IMR-90 (cell line): Measurements from ENCODE around the gene TBX15. TPM values are rescaled to one million over a fixed set of nuclear protein-coding genes. Genes with fewer than 3 reads are reported as not detected.
A peak's percentile ranks its signal among the peaks of the same experiment; 100 is the strongest.

Experiments used
- ATAC-seq: fragments of 200-7000 bp; cut with Tn5 transposase; 2 replicates; pipeline ENCODE4 v1.9.1; 2020; ENCODE audit warnings: low read depth, mild to moderate bottlenecking, moderate library complexity
- BruUV-seq: library from RNA; stranded (reverse); fragments of 400-500 nt; replicated peaks from 2 replicates; lab custom pipeline; 2021; lab: Mats Ljungman, UMichigan
- CTCF ChIA-PET: fragments of 300-600 bp; formaldehyde crosslinking; extraction: SDS; loops from one replicate; lab custom pipeline; 2021; ENCODE audit warnings: antibody characterized with exemption; lab: Yijun Ruan, JAX
- POLR2A ChIA-PET: fragments of 300-600 bp; sonication (Branson Sonifier 250); formaldehyde crosslinking; loops from one replicate; lab custom pipeline; 2022; ENCODE audit warnings: antibody characterized with exemption; ENCODE audit not compliant: unreplicated experiment; lab: Charles Lee
- DNase-seq: peaks from one replicate; pipeline ENCODE4 v3.0.0; 2013
- H2AFZ ChIP-seq: replicated peaks from 2 replicates; pipeline ENCODE3; 2013; ENCODE audit warnings: low read length, mild to moderate bottlenecking; ENCODE audit not compliant: poor library complexity
- H2AK5ac ChIP-seq: 2 replicates; pipeline ENCODE4 v1.6.1; 2013; ENCODE audit warnings: low read depth, low read length, inconsistent platforms
- H2AK9ac ChIP-seq: replicated peaks from 2 replicates; pipeline ENCODE3; 2013; ENCODE audit warnings: mild to moderate bottlenecking, low read depth, low read length, moderate library complexity; ENCODE audit not compliant: poor library complexity
- H2BK120ac ChIP-seq: 2 replicates; pipeline ENCODE4 v1.6.1; 2013; ENCODE audit warnings: low read depth, low read length, inconsistent platforms
- H2BK15ac ChIP-seq: 3 replicates; pipeline ENCODE4 v1.6.1; 2013; ENCODE audit warnings: low read depth, low read length, inconsistent platforms
- H2BK20ac ChIP-seq: 2 replicates; pipeline ENCODE4 v1.6.1; 2013; ENCODE audit warnings: low read depth, mild to moderate bottlenecking, inconsistent platforms, low read length, moderate library complexity
- H2BK5ac ChIP-seq: 2 replicates; pipeline ENCODE4 v1.6.1; 2013; ENCODE audit warnings: mild to moderate bottlenecking, low read depth, low read length, inconsistent platforms; ENCODE audit not compliant: poor library complexity, severe bottlenecking
- H3K14ac ChIP-seq: replicated peaks from 2 replicates; pipeline ENCODE4 v1.6.1; 2013; ENCODE audit warnings: low read depth, low read length, inconsistent platforms
- H3K18ac ChIP-seq: 2 replicates; pipeline ENCODE4 v1.6.1; 2013; ENCODE audit warnings: low read depth, low read length, control low read depth
- H3K23ac ChIP-seq: 2 replicates; pipeline ENCODE4 v1.6.1; 2013; ENCODE audit warnings: low read depth, low read length, inconsistent platforms
- H3K27ac ChIP-seq: 2 replicates; pipeline ENCODE4 v1.5.1; 2013; ENCODE audit warnings: mild to moderate bottlenecking, control low read depth, low read length; ENCODE audit not compliant: insufficient read depth
- H3K27me3 ChIP-seq: 2 replicates; pipeline ENCODE4 v1.6.1; 2013; ENCODE audit warnings: low read length; ENCODE audit not compliant: control insufficient read depth, insufficient read depth
- H3K36me3 ChIP-seq: 2 replicates; pipeline ENCODE4 v1.6.1; 2013; ENCODE audit warnings: low read length, mixed read lengths; ENCODE audit not compliant: control insufficient read depth, insufficient read depth
- H3K4ac ChIP-seq: 2 replicates; pipeline ENCODE4 v1.6.1; 2013; ENCODE audit warnings: low read depth, low read length, inconsistent platforms
- H3K4me1 ChIP-seq: 2 replicates; pipeline ENCODE4 v1.6.1; 2013; ENCODE audit warnings: low read length, mixed read lengths; ENCODE audit not compliant: control insufficient read depth, insufficient read depth
- H3K4me2 ChIP-seq: 2 replicates; pipeline ENCODE4 v1.6.1; 2013; ENCODE audit warnings: low read depth, mild to moderate bottlenecking, control low read depth, low read length, moderate library complexity
- H3K4me3 ChIP-seq: 2 replicates; pipeline ENCODE4 v1.5.1; 2013; ENCODE audit warnings: low read depth, mild to moderate bottlenecking, control low read depth, low read length, moderate library complexity; ENCODE audit not compliant: insufficient read depth
- H3K56ac ChIP-seq: 2 replicates; pipeline ENCODE4 v1.6.1; 2013; ENCODE audit warnings: low read length, inconsistent platforms; ENCODE audit not compliant: insufficient read depth; ENCODE audit errors: extremely low read depth
- H3K79me1 ChIP-seq, 2 experiments: 2 replicates each; pipeline ENCODE4 v1.6.1; 2013; ENCODE audit warnings: low read length in 2 of 2, inconsistent platforms in 1 of 2, low read depth in 1 of 2
- H3K9ac ChIP-seq: 2 replicates; pipeline ENCODE4 v1.6.1; 2013; ENCODE audit warnings: low read depth, low read length, control low read depth
- H3K9me1 ChIP-seq: 2 replicates; pipeline ENCODE4 v1.6.1; 2013; ENCODE audit warnings: low read length, inconsistent platforms; ENCODE audit not compliant: insufficient read depth
- H3K9me3 ChIP-seq: 2 replicates; pipeline ENCODE4 v1.6.1; 2013; ENCODE audit warnings: low read length; ENCODE audit not compliant: control insufficient read depth, insufficient read depth
- H4K20me1 ChIP-seq: 2 replicates; pipeline ENCODE4 v1.6.1; 2013; ENCODE audit warnings: low read length, inconsistent platforms; ENCODE audit not compliant: insufficient read depth
- H4K5ac ChIP-seq: 2 replicates; pipeline ENCODE4 v1.6.1; 2013; ENCODE audit warnings: mild to moderate bottlenecking, low read depth, low read length, control low read depth
- H4K8ac ChIP-seq, 2 experiments: 2 replicates each; pipeline ENCODE4 v1.6.1; 2013; ENCODE audit warnings: low read depth in 2 of 2, low read length in 2 of 2, control low read depth in 1 of 2, inconsistent platforms in 1 of 2
- H4K91ac ChIP-seq: 2 replicates; pipeline ENCODE4 v1.6.1; 2013; ENCODE audit warnings: low read depth, low read length, inconsistent platforms; ENCODE audit not compliant: insufficient read depth
- MAFK ChIP-seq: IDR thresholded peaks from 2 replicates; pipeline ENCODE4 v1.6.1; 2012; ENCODE audit warnings: low read depth, low read length, improper control_type of control experiment
- NFE2L2 ChIP-seq: fragments of 150-350 bp; IDR thresholded peaks from 2 replicates; pipeline ENCODE4 v1.6.1; 2016; ENCODE audit warnings: low read depth, mild to moderate bottlenecking, low read length
- POLR2A ChIP-seq: IDR thresholded peaks from 2 replicates; pipeline ENCODE4 v1.6.1; 2012; ENCODE audit warnings: mild to moderate bottlenecking, low read depth, low read length
- WGBS, 2 experiments: methylation state at CpG; one replicate each; pipeline versions ENCODE4 v1.1.5 to v1.1.7; 2013; ENCODE audit warnings: missing lambda C conversion rate in 2 of 2; ENCODE audit not compliant: insufficient read length in 1 of 2; ENCODE audit errors: extremely low coverage in 2 of 2; 5-methylcytosine and 5-hydroxymethylcytosine counted together
- dilution Hi-C: fragments of 300-500 bp; cut with HindIII; formaldehyde crosslinking; loops from one replicate; pipeline ENCODE4 v1.14.3; 2018; ENCODE audit warnings: low sequenced_read_pairs; ENCODE audit not compliant: unreplicated experiment
- in situ Hi-C: fragments of 300-500 bp; cut with MboI; formaldehyde crosslinking; loops from 3 replicates; pipeline ENCODE4 v1.14.3; 2019; ENCODE audit warnings: low sequenced_read_pairs, inconsistent platforms, mixed read lengths
- intact Hi-C: fragments of 100-400 bp; cut with micrococcal nuclease; formaldehyde crosslinking; loops from 2 replicates; pipeline ENCODE4 v1.10.0; 2022
- polyA plus RNA-seq, 3 experiments: library from polyadenylated mRNA; depleted of rRNA; stranded (reverse); fragments of >200 nt; gene quantifications; 2 replicates each; pipeline ENCODE4 v1.2.3, GENCODE V29; 2012; ENCODE audit warnings: low replicate concordance in 1 of 3
- total RNA-seq: library from RNA; depleted of rRNA; stranded (reverse); fragments of >200 nt; gene quantifications from 2 replicates; pipeline ENCODE4 v1.2.3, GENCODE V29; 2012

TBX15 gene
- total and polyA plus RNA-seq, 2 of the 4 experiments (the other 2 are of a cell fraction) = not detected

DNA sequence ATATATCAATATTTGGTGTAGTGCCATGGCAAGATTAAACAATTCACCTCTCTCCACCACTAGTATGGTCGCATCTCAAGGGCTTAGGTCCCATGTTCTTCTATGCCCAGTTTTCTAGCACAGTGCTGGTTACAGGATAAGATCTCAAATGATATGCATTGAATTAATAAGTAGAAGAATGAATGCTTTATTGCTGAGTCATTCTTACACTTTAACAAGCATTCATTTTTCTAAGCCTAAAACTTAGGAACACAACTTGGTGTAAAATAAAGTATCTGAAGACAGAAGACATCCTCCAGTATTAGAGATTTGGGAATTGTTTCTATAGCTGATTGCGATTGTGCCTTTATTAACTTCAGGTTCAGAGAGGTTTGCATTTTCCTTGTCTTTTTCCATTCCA is 85.8 kb downstream of the TBX15 start:
- Histone ChIP-seq H3K4ac (no peak overlapping the region), H2AK9ac (no peak overlapping the region), H3K27me3 (no peaks in the 10 kb centered on the region), H2BK120ac (no peak overlapping the region), H4K20me1 (no peaks in the 10 kb centered on the region), H3K4me2 (no peak overlapping the region), H4K5ac (no peak overlapping the region), H4K8ac (no peak overlapping the region), H2AFZ (no peak overlapping the region), H2BK20ac (no peak overlapping the region), H3K56ac (no peak overlapping the region), H3K36me3 (no peaks in the 10 kb centered on the region), H3K79me1 (no peaks in the 10 kb centered on the region), H3K27ac (no peak overlapping the region), H3K23ac (no peak overlapping the region), H4K91ac (no peak overlapping the region), H3K9ac (no peak overlapping the region), H2BK15ac (no peak overlapping the region), H3K14ac (no peak overlapping the region), H3K4me3 (no peak overlapping the region), H3K9me3 (no peaks in the 10 kb centered on the region), H2BK5ac (no peak overlapping the region), H3K18ac (no peak overlapping the region), H3K9me1 (no peaks in the 10 kb centered on the region), H2AK5ac (no peak overlapping the region), H3K4me1 (no peaks in the 10 kb centered on the region)
- WGBS, 2 experiments = no CpG with 5 or more reads among the region's 2 CpGs
- DNase-seq = no peak
- TF ChIP-seq NFE2L2 (peak; percentile 90), POLR2A (no peak), MAFK (peak; percentile 37; the same call in 1 of the 2 replicates)
- no TSS peak for BruUV-seq
- intact Hi-C loops = no loop called here
- in situ Hi-C loops = no loop called here
- POLR2A ChIA-PET = no interaction called here
- dilution Hi-C loops = no loop called here
- CTCF ChIA-PET = interaction anchor here (0.6 kb wide), 1 partner anchor 905 kb away, joined by 5 read pairs; no protein-coding TSS in a partner anchor
- ATAC-seq = no peak
